ENCODE data around the gene ZNF532.

- no peak for TF ChIP-seq CTCF (conservative IDR thresholded peaks at IDR 0.05)
- no peak for TF ChIP-seq EZH2 (IDR thresholded peaks at IDR 0.05; ENCODE audit: low read depth)
Observed at GRCh38 chr18:59011786-59012185, 147.1 kb downstream of the ZNF532 start.
